ENCODE data around the gene CSF3.

- TF ChIP-seq, protein P1, sequence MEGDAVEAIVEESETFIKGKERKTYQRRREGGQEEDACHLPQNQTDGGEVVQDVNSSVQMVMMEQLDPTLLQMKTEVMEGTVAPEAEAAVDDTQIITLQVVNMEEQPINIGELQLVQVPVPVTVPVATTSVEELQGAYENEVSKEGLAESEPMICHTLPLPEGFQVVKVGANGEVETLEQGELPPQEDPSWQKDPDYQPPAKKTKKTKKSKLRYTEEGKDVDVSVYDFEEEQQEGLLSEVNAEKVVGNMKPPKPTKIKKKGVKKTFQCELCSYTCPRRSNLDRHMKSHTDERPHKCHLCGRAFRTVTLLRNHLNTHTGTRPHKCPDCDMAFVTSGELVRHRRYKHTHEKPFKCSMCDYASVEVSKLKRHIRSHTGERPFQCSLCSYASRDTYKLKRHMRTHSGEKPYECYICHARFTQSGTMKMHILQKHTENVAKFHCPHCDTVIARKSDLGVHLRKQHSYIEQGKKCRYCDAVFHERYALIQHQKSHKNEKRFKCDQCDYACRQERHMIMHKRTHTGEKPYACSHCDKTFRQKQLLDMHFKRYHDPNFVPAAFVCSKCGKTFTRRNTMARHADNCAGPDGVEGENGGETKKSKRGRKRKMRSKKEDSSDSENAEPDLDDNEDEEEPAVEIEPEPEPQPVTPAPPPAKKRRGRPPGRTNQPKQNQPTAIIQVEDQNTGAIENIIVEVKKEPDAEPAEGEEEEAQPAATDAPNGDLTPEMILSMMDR (conservative IDR thresholded peaks at IDR 0.05): peak; percentile 88
- TF ChIP-seq ZFX (IDR thresholded peaks at IDR 0.05): peak; percentile 100
Observed at GRCh38 chr17:39980351-39981206, 34.7 kb upstream of the CSF3 start, which contains the start of gene PSMD3.
